ENCODE data around the gene RCOR1. TPM values are rescaled to one million over a fixed set of nuclear protein-coding genes. Genes with fewer than 3 reads are reported as not detected.
"Not testable (repeated sequence)": the region's sequence is repeated elsewhere in the genome, so short reads cannot be mapped to it uniquely, and the experiment has no call there.

Gene RCOR1
- polyA plus RNA-seq (ENCODE audit: insufficient read length in 4 of 4), result 10 to 100 TPM; 37.5 to 42.2 (median 40.7) TPM

- DNase-seq (ENCODE audit: low read depth in 4 of 4, low spot score in 3 of 4), result peak; percentile 87 to 94 (median 94)
Observed at GRCh38 chr14:102591944-102592762, at the start of gene RCOR1. TSS of gene RCOR1 (plus strand) at chr14:102592649. CDS start at chr14:102592887, 238 bp downstream.

DNA sequence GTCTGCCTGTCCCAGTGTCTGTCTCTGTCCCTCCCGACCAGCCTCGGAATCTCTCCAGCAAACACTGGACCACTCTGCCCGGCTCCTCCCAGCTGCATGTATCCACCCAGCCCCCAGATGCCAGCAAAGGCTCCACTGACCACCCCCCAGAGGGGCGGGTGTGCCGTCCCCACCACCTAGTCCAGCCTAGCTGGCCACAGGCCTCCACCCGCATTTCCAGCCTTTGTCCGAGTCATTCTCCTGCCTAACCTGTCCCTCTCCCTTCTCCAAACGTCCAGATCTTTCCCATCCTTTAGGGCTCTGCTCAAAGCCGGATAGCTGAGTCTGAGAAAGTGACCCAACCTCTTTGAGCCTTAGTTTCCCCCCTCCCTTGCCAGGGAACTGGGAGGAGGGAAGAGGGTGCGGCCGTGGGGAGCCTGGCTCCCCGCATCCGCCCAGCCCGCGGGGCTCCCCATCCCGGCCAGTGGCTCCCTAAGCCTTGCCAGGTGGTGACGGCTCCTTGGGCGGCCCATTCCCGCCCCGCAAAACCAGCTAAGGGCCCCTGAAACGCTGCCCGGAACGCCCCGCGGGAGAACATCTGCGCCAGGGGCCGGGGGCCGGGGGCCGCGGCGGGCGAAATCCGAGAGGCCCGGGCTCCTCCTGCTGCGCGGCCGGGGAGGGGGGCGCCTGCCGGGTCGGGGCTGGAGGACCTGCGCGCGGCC is 48.3 kb upstream of the RCOR1 start:
- DNase-seq (ENCODE audit: low read depth in 4 of 4, low spot score in 3 of 4), result no peak

DNA sequence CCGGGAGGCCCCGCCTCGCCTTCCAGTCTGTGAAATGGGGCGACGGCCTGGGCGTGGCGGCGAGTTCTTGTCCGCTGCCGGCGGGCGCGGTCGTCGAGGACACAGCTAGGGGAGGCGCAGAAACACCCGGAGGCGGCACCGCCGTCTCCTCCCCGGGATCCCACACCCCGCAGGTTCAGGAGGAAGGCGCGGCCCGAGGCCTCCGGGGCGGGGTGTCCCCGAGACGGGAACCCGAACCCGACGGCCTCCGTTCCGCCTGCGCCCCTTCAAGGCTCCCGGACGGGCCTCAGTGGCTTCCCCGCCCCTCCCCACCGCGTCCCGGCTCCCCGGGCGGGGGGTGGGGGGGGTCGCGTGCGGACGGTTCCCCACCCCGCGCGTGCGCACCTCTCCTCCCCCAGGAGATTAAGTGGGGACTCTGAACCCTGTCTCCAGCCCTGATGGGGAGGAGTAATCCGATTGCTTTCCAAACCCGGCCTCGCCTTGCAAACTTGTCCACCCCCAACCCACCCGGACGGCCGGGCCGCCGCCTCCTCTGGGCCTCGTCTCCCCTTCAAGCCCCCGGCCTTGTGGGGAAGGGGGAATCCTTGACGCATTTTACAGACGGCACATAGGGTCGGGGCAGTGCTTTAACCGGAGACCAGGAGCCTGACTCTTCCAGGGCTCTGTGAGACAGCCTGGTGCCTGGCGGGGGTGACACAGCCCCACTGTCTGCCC is 47.5 kb upstream of the RCOR1 start:
- no peak for DNase-seq (ENCODE audit: low read depth in 4 of 4, low spot score in 3 of 4)

- no peak for DNase-seq (ENCODE audit: low read depth in 4 of 4, low spot score in 3 of 4)
Observed at GRCh38 chr14:102545461-102546265, 46.8 kb upstream of the RCOR1 start.

DNA sequence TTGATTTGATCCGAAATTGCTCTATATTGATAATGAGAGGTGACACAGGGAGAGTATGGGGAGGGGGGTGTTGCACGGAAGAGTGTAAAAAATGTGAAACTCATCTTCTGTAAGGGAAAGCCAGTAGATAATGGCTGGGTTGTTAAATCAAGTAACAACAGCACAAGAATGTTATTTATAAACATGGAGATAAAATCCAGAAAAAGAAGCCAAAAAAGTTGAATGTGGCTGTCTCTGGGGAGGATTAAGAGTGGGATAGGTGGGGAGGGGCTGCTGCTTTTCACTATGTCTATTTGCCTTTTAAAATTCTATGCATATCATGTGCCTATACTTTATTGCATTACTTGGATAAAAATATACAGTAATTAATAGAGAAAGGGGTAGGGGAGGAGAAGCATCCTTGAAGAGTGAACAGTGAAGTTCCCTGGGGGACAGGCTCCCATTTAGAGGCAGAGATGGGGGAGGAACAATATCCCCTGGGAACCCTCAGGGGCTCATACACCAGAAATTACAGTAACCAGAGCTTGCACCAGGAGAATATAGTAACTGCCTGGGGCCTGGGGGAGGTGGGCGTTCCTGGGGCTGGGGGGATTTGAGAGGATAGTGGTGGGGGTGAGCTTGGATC is 43.7 kb upstream of the RCOR1 start:
- DNase-seq (ENCODE audit: low read depth in 4 of 4, low spot score in 3 of 4), result no peak

GRCh38 chr14:102550927-102551401 is 41.5 kb upstream of the RCOR1 start:
- not testable (repeated sequence) for DNase-seq (ENCODE audit: low read depth in 4 of 4, low spot score in 3 of 4)

- no peak for DNase-seq (ENCODE audit: low read depth in 4 of 4, low spot score in 3 of 4)
Observed at GRCh38 chr14:102551995-102552705, 40.3 kb upstream of the RCOR1 start.

- no peak for DNase-seq (ENCODE audit: low read depth in 4 of 4, low spot score in 3 of 4)
Observed at GRCh38 chr14:102554821-102555819, 37.3 kb upstream of the RCOR1 start.

DNA sequence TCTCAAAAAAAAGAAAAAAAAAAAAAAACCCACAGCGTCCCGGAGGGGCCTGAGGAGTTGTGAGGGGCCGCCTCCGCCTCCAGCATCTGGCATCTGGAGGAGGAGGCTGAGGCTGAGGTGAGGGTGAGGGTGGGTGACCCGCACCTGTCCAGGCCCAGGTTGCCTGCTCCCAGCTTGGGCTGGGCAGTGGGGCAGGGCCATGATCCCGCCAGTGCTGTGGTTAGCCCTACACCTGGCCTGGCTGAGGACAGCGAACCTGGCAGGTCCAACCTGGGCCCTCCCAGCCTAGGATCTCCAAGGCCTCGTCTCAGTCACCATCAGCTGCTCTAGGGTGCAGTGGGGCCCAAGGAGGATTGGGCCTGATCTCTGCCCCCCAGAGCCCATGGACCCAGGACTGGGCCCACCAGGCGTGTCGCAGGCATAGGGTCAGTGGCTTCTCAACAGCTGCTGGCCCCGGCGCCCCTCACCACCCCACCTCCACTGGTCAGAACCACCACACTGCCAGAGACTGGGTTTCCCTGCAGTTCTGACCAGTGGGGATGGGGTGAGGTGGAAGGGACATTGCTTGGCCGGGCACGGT is 36.3 kb upstream of the RCOR1 start:
- DNase-seq (ENCODE audit: low read depth in 4 of 4, low spot score in 3 of 4), result no peak

DNA sequence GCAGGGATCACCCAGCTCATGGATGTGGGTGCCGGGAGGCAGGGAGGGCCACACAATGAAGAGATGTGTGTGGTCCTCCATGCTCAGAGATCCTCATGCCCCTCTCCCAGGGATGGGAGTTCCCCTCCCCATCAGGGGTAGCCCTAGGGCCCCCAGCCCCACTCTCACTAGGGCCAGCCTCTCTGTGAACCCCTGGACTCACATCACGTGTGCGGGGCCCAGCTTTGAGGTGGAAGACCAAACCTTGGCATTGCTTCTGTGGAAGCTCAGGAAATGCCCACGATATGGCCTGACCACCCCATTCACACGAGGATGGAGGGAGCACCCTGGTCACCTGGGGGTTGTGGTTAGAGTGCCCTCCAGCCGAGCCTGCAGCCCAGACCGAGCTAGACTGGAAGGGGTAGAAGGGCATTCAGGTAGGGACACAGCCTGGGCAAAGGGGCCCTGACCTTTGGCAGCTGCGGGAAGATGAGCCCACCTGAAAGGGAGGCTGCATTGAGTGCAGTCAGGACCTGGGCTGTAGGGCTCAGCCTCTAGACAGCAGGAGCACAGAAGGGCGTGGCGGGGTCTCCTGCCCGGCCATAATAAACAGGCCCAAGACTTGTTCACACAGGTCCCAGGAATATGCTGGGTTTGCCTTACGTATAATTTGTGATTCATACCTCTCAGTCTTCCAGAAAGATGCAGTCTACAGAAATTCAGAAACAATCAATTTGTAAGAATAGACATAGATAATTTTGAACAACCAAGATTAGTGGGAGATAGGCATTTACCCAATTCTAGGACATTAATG is 34.8 kb upstream of the RCOR1 start:
- no peak for DNase-seq (ENCODE audit: low read depth in 4 of 4, low spot score in 3 of 4)

DNA sequence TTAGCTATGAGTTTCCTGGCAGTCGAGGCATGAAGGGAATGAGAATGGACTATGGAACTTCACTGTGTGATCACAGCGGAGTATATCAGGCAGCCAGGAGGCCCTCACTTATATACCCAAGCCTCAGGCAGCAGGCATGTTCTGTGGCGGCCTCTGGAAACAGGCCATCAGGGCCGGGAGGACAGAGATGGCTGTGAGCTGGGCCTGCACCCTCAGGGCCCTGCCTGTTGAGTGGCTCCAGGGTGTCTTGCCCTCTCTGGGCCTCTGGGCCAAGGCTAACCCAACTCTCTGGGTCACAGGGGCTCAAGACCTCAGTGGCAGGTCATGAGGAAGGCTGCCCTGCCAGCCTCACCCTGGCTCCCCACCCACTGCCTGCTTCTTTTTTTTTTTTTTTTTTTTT is 33.9 kb upstream of the RCOR1 start:
- DNase-seq (ENCODE audit: low read depth in 4 of 4, low spot score in 3 of 4), result no peak

DNA sequence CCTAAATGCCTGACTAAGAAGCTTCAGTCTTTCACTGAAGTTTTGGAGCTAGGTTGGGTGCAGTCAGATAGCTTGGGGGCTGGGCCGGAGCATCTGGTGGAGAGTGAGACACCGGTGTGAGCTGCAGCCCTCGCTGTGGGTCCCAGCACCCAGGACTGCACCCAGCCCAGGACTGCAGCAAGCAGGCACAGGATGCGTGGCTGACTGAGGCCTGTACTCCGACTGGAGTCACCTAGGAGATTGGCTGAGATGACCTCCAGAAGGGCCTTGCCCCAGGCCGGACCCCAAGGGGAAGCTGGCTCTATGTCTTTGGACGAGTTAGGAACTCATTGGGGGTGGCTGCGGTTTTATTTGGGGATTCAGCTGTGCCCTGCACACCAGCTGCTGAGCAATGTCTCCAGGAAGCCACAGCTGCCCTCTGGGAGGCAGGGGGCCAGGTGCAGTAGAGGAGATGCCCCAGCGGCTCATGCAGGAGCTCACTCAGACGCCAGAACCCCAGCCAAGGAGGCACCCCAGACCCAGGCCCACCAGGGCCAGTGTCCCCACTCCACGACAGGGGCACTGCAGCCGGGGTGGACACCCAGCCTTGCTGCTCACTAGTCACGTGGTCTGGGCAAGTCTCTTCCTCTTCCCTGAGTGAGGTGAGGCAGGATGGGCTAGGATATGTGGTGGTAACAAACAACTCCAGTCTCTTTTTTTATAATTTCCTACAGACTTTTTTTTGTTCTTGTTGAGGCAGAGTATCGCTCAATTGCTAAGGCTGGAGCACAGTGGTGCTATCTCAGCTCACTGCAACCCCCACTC is 31.8 kb upstream of the RCOR1 start:
- no peak for DNase-seq (ENCODE audit: low read depth in 4 of 4, low spot score in 3 of 4)

DNA sequence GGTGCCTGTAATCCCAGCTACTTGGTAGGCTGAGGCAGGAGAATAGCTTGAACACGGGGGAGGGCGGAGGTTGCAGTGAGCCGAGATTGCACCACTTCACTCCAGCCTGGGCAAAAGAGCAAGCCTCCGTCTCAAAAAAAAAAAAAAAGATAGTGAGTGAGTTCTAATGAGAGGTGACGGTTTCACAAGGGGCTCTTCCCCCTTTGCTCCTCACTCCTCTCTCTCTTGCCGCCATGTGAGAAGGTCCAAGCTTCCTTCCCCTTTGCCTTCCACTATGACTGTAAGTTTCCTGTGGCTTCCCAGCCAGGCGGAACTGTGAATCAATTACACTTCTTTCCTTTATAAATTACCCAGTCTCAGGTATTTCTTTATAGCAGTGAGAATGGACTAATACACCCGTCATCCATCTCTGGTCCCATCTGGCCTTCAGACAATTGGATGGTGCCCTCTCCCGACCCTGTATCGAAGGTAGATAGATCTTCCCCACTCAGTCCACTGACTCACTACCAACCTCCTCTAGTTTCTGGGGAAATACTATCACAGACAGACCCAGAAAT is 27.0 kb upstream of the RCOR1 start:
- DNase-seq (ENCODE audit: low read depth in 4 of 4, low spot score in 3 of 4), result no peak

DNA sequence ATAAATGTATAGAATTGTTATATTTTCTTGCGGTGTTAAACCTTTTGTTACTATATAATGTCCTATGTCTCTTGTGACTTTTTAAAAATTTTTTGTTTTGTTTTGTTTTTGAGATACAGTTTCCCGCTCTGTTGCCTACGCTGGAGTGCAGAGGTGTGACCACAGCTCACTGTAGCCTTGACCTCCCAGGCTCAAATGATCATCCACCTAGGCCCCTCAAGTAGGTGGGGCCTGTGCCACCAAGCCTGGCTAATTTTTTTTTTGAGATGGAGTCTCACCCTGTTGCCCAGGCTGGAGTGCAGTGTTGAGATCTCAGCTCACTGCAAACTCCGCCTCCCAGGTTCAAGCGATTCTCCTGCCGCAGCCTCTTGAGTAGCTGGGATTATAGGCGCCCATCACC is 26.5 kb upstream of the RCOR1 start:
- no peak for DNase-seq (ENCODE audit: low read depth in 4 of 4, low spot score in 3 of 4)

DNA sequence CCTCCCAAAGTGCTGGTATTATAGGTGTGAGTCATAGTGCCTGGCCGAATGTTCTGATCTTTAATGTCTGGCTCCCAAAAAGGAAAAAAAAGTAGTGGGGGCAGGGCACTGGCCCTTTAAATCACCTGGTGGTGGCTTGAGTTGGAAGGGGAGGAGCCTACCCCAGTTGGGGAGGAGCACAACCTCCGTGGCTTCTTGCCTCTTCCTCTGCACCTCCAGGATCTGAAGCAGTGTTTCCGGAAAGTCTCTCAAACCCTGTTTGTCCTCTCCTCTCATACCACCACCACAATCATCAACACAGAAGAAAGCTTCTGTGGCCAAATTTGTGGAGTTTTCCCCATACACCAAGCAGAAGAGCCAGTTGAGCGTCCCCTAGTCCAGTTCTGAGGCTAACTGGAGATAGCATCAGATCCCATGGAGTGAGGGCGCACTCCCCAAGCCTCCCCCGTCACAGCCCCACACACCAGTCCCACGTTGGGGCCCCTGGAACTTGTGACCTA is 24.3 kb upstream of the RCOR1 start:
- no peak for DNase-seq (ENCODE audit: low read depth in 4 of 4, low spot score in 3 of 4)

All from left renal pelvis (tissue), 4 donors.